Smooth muscle cell (in vitro differentiated cells): ENCODE data around the gene LDLR. TPM values are rescaled to one million over a fixed set of nuclear protein-coding genes. Genes with fewer than 3 reads are reported as not detected.

Source experiments
- DNase-seq: peaks from one replicate; lab custom pipeline; 2025; ENCODE audit not compliant: unreplicated experiment; lab: John Stamatoyannopoulos, UW
- H2AFZ ChIP-seq: fragments of 200-600 bp; sonication (generic); 2 replicates; pipeline ENCODE4 v1.6.0; 2016; ENCODE audit warnings: antibody characterized with exemption, low read depth, mild to moderate bottlenecking
- H3F3A ChIP-seq: fragments of 200-600 bp; sonication (generic); 2 replicates; pipeline ENCODE4 v1.6.0; 2017; ENCODE audit warnings: antibody characterized with exemption, low read depth
- H3K27ac ChIP-seq: fragments of 200-600 bp; sonication (generic); 2 replicates; pipeline ENCODE4 v1.5.1; 2016; ENCODE audit warnings: low read depth, mild to moderate bottlenecking
- H3K27me3 ChIP-seq: fragments of 200-600 bp; sonication (generic); 2 replicates; pipeline ENCODE4 v1.6.1; 2016; ENCODE audit warnings: low read depth, mild to moderate bottlenecking
- H3K36me3 ChIP-seq: fragments of 200-600 bp; sonication (generic); 2 replicates; pipeline ENCODE4 v1.5.1; 2016; ENCODE audit warnings: low read depth
- H3K4me1 ChIP-seq: fragments of 200-600 bp; sonication (generic); 2 replicates; pipeline ENCODE4 v1.5.1; 2016; ENCODE audit warnings: low read depth
- H3K4me2 ChIP-seq: fragments of 200-600 bp; sonication (generic); 2 replicates; pipeline ENCODE4 v1.6.0; 2016; ENCODE audit warnings: mild to moderate bottlenecking
- H3K4me3 ChIP-seq: fragments of 200-600 bp; sonication (generic); 2 replicates; pipeline ENCODE4 v1.5.1; 2016; ENCODE audit warnings: mild to moderate bottlenecking
- H3K79me2 ChIP-seq: fragments of 200-600 bp; sonication (generic); 2 replicates; pipeline ENCODE4 v1.6.0; 2016; ENCODE audit warnings: low read depth, mild to moderate bottlenecking
- H3K9ac ChIP-seq: fragments of 200-600 bp; sonication (generic); 2 replicates; pipeline ENCODE4 v1.6.0; 2016; ENCODE audit warnings: low read depth
- H3K9me3 ChIP-seq: fragments of 200-600 bp; sonication (generic); replicated peaks from 2 replicates; pipeline ENCODE4 v1.5.1; 2016; ENCODE audit warnings: low read depth
- H4K20me1 ChIP-seq: fragments of 200-600 bp; sonication (generic); 2 replicates; pipeline ENCODE4 v1.6.0; 2016; ENCODE audit warnings: low read depth
- WGBS: methylation state at CpG from one replicate; pipeline ENCODE4 v1.1.7; 2016; ENCODE audit warnings: low lambda C conversion rate; 5-methylcytosine and 5-hydroxymethylcytosine counted together
- polyA plus RNA-seq: library from polyadenylated mRNA; unstranded; fragments of >200 nt; fragmentation: Nextera tagmentation; extraction: Ambion mirVana; gene quantifications from 2 replicates; pipeline ENCODE4 v1.2.1, GENCODE V29; 2016
- total RNA-seq: library from RNA; depleted of rRNA; stranded (reverse); fragments of >200 nt; gene quantifications from 2 replicates; pipeline ENCODE4 v1.2.3, GENCODE V29; 2014
- TF ChIP-seq, protein P1 (sequence below): fragments of 200-600 bp; sonication (generic); IDR thresholded peaks from 2 replicates; pipeline ENCODE4 v1.5.1; 2017; ENCODE audit warnings: borderline replicate concordance, mild to moderate bottlenecking, antibody characterized with exemption; ENCODE audit not compliant: insufficient read depth, poor library complexity, severe bottlenecking

LDLR gene
- total and polyA plus RNA-seq, 2 experiments from 2014 or later, result 115 to 164 TPM

DNA sequence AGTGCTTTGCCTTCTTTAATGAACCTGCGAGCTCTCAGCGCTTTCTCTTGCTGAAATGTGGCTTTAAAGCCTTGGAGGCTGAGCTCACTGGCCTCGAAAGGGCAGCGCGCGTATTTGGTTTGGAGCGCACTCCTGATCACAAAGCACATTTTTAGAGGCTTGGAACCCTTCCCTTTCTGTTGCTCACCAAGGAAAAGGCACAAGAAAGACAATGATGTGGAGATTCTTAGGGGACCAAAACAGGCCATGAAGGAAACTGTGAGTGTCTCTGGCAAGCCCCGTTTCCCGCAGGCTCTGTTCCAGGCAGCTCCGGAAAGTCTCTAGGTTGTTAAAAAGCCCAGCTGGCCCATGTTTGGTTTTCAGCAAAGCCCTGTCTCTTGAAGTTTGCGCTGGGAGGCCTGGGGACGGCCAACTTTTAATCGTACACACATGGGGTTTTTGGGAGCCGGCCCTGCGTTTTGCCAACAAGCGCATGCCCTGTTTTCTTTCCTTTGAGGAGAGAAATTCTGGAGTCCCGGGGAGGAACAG is 75.7 kb downstream of the LDLR start:
- no peak for DNase-seq
- Histone ChIP-seq H3K27me3 (no peaks in the 10 kb centered on the region), H3K4me3 (no peak overlapping the region), H3K9ac (no peak overlapping the region), H3K4me1 (no peaks in the 10 kb centered on the region), H3K4me2 (no peak overlapping the region), H3K79me2 (no peaks in the 10 kb centered on the region), H4K20me1 (no peaks in the 10 kb centered on the region), H3K27ac (peak overlapping the region; percentile 34), H2AFZ (no peak overlapping the region), H3K9me3 (no peaks in the 10 kb centered on the region), H3K36me3 (peaks cover 8% of the 10 kb centered on the region), H3F3A (peaks cover 4% of the 10 kb centered on the region)
- WGBS, result 85% methylated on average over 17 of the region's 17 CpGs
- TF ChIP-seq, protein P1, sequence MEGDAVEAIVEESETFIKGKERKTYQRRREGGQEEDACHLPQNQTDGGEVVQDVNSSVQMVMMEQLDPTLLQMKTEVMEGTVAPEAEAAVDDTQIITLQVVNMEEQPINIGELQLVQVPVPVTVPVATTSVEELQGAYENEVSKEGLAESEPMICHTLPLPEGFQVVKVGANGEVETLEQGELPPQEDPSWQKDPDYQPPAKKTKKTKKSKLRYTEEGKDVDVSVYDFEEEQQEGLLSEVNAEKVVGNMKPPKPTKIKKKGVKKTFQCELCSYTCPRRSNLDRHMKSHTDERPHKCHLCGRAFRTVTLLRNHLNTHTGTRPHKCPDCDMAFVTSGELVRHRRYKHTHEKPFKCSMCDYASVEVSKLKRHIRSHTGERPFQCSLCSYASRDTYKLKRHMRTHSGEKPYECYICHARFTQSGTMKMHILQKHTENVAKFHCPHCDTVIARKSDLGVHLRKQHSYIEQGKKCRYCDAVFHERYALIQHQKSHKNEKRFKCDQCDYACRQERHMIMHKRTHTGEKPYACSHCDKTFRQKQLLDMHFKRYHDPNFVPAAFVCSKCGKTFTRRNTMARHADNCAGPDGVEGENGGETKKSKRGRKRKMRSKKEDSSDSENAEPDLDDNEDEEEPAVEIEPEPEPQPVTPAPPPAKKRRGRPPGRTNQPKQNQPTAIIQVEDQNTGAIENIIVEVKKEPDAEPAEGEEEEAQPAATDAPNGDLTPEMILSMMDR, result no peak

DNA sequence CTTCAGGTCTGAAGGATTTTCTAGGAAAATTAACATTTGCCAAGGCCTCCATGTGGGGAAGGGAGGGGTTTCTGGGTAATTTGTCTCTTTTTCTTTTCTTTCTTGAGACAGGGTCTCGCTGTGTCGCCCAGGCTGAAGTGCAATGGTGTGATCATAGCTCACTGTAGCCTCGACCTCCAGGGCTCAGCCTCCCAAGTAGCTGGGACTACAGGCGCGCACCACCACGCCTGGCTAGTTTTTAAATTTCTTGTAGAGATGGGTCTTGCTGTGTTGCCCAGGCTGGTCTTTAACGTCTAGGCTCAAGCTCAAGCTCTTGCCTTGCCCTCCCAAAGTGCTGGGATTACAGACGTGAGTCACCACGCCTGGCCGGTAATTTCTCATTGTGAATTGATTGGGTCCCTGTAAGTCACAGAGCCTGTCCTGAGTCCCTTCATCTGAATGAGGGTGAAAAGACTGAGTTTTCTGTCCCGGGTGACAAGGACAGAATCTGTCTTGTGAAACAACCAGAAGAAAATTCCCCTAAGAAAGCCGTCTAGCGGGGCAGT is 76.3 kb downstream of the LDLR start:
- DNase-seq, result no peak
- TF ChIP-seq, protein P1, result no peak
- Histone ChIP-seq H3K27me3 (no peaks in the 10 kb centered on the region), H3K4me3 (no peak overlapping the region), H4K20me1 (no peaks in the 10 kb centered on the region), H3F3A (peaks cover 4% of the 10 kb centered on the region), H3K36me3 (peaks cover 8% of the 10 kb centered on the region), H3K9ac (no peak overlapping the region), H3K4me2 (no peak overlapping the region), H3K9me3 (no peaks in the 10 kb centered on the region), H3K27ac (peak overlapping the region; percentile 34), H3K79me2 (no peaks in the 10 kb centered on the region), H2AFZ (no peak overlapping the region), H3K4me1 (no peaks in the 10 kb centered on the region)
- 93% methylated on average over 13 of the region's 13 CpGs for WGBS

DNA sequence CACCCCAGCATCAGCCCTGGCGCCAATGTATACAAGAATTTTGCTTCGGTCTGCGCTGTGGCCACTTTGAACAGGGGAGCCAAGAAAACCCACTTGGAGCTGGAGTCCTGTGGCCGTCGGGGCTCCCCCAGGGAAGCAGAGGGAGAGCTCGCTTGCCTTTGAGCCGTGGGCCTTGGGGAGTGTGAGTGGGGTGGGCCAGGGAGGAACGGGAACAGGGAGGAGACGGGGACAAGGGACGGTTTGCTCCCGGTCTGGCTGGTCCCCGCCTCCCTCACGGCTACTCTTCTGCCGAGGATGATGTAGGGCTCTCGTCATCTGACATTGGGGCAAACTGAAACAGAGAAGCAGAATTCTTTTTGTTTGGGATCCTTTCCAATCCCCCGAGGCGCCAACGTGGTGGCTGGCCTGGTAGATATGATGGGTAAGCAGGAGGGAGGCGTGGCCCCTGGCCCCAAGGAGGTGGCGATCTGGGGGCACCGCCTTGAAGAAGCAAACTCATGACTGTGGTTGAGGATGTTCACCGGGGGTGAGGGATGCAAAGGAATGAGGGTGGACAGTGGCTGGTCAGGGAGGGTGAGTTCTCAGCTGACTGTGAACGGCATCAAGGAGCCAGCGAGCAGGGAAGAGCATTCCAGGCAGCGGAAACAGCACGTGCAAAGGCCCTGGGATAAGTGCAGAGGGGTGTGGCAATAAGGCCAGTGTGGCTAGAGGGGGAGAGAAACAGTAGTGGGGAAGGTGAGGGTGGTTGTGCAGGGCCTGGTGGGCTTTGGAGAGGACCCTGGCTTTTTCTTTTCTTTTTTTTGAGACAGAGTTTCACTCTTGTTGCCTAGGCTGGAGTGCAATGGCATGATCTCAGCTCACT is 77.2 kb downstream of the LDLR start:
- Histone ChIP-seq H4K20me1 (no peaks in the 10 kb centered on the region), H3K4me3 (no peak overlapping the region), H3K27ac (no peak overlapping the region), H3F3A (peaks cover 4% of the 10 kb centered on the region), H3K9ac (no peak overlapping the region), H3K27me3 (no peaks in the 10 kb centered on the region), H3K9me3 (no peaks in the 10 kb centered on the region), H3K79me2 (no peaks in the 10 kb centered on the region), H3K4me1 (no peaks in the 10 kb centered on the region), H3K36me3 (peaks cover 8% of the 10 kb centered on the region), H3K4me2 (no peak overlapping the region), H2AFZ (no peak overlapping the region)
- WGBS, result 98% methylated on average over 26 of the region's 26 CpGs
- DNase-seq, result no peak
- TF ChIP-seq, protein P1, result no peak
